GM12892 (cell line): ENCODE measurements around the gene KCTD17.

ENCODE experiments used
- DNase-seq: peaks from one replicate; pipeline ENCODE4 v3.0.0; 2011; ENCODE audit not compliant: insufficient read length
- FAIRE-seq: peaks from 2 replicates; lab custom pipeline; 2011; peaks lifted over from hg19 to GRCh38; lab: Jason Lieb, UNC
- POLR2A ChIP-seq: IDR thresholded peaks from 2 replicates; pipeline ENCODE4 v1.6.1; 2011; ENCODE audit warnings: low read depth, low read length, control low read depth
- POLR2AphosphoS5 ChIP-seq: IDR thresholded peaks from 2 replicates; pipeline ENCODE4 v1.6.1; 2011; ENCODE audit warnings: low read depth, low read length, control low read depth
- TAF1 ChIP-seq: IDR thresholded peaks from 2 replicates; pipeline ENCODE4 v1.6.1; 2011; ENCODE audit warnings: low read depth, mild to moderate bottlenecking, control low read depth, low read length, borderline replicate concordance

Gene KCTD17

DNA sequence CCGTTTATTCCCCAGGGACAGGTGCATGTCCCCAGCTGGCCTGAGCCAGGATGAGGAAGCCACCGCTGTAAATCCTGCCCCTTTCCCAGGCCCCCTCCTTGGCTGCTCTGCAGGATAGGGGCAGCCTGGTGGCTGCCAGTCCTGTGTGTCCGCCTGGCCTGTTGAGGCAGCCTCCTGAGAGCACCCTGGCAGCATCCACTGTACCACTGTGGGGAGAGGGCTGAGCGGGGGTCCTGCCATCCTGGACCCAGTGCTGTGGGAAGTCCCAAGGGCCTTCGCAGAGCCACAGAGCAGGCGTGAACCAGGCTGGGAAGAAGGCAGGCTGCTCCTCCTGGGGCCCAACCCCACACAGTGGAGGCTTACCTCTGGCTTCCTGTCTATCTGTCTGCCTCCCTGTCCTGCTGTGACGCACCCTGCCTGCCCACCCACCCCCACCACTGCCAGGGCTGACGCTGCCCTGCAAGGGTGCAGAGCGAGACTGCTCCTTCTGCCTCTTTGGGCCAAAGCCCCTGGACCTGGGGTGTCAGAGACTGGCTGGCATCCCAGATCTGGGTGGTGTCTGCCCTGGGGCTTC lies 8.4 kb downstream of the KCTD17 start:
- FAIRE-seq: no peak
- TF ChIP-seq POLR2A (no peak), POLR2AphosphoS5 (no peak), TAF1 (no peak)
- DNase-seq: no peak

DNA sequence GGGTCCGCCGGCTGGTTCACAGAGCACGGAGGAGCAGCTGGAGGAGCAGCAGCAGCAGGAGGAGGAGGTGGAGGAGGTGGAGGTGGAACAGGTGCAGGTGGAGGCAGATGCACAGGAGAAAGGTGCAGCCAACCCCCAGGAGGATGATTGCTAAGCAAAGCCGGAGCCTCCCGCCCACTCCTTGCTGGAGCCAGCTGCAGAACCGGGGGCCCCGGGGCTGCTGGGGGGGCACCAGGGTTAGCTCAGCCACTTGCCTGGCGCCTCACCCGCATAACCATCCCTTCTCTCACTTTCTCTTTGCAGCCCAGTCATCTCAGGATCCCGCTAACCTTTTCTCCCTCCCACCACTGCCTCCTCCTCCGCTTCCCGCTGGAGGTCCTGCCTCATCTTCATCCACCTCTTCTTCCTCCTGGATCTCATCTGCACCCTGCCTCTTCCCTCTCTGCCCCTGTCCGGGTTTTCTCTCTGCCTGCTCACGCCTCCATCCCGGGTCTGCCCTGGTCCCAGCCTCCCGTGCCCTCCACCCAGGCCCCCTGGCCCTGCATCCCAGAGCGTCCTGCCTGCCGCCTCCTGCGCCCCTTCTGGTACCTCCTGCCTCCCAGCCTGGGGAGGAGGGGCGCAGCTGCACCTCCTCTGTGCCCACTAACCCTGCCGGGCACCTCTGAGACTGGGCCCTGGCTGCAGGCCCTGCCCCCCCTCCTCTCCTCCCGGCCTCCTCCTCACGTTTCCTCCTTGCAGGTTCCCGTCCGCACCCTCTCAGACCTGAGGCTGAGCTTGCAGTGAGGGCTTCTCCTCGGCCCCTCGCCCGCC lies 9.5 kb downstream of the KCTD17 start:
- TF ChIP-seq POLR2A (no peak), TAF1 (no peak), POLR2AphosphoS5 (no peak)
- no peak for FAIRE-seq
- DNase-seq: peak; percentile 71

DNA sequence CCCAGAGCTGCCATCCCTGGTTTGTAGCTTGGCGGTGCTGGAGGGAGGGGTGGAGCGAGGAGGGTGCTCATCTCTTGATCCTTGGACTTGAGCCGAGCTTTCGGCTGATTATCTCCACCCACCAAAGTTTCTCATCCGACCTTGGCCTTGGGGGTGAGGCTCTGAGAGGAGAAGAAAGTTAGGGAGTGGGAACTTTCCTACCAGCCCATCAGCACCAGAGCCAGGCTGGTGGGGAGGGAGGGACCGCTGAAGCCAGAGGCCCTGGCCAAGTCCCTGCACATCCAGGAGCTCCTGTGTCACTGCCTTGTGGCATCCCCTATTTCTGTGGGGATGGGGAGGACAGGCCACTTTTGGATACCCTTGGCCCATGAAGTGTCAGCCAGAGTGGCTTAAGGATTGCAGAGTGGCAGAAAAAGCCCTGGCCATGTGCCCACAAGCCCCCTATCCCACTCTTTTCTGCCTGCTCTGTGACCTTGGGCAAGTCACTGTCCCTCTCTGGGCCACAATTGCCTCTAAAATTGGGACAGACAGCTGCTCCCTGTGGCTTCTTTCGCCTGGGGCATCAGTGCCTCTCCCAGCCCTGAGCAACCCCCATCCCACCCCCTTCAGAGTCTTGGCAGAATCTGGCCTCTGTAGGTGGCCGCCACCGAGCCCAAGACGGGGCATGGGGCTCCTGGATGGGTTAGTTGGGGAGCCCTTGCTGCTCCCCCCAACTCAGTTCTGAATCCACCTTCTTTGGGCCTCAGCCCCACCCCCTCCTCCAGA lies 10.3 kb downstream of the KCTD17 start:
- DNase-seq (no peak), FAIRE-seq (no peak)
- TF ChIP-seq POLR2AphosphoS5 (no peak), POLR2A (no peak), TAF1 (no peak)

DNA sequence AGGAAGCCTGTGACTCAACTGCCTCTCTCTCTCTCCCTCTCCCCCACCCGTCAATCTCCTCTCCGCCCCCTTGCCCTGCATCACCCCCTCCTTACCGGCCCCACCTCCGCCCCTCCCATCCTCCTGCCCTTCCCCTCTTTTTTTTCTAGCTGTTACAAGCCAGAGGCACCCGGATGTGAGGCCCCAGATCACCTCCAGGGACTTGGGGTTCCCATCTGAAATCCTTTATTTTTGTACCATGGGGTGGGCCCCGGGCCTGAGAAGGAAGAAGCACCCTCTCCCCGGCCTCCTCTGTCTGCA lies 10.8 kb downstream of the KCTD17 start:
- FAIRE-seq (no peak), DNase-seq (no peak)
- TF ChIP-seq POLR2A (no peak), POLR2AphosphoS5 (no peak), TAF1 (no peak)

DNA sequence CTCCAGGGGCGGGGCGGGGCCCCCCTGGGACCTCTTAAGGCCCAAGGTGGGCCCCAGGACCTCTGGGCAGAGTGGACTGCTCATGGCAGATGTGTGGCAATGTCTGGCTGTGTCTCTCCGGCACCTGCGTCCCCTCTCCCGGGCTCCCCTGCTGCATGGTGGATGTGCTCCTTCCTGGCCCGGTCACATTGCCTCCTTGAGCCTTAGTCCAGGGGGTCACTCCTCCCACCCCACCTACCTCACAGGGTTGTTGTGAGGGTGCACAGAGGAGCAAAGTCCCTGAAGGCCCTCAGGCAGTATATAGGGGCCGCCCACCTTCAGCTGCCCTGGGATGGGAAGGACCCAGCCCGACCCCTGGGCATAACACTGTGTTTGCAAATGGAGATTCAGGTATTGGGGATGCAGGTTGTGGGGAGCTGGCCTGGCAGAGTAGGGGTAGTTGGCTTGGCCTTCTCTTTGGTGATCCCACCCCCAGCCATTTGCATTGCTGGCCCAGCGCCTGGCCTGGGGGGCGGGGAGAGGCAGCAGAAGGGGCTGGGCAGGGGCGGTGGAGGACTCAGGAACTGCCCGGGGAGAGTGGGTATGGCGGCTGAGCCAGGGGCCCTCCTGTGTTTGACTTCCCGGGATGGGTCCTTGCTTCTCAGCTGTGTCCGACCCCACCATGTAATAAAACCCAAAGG lies 11.3 kb downstream of the KCTD17 start:
- DNase-seq (no peak), FAIRE-seq (no peak)
- no peak for TF ChIP-seq POLR2AphosphoS5
- TF ChIP-seq POLR2A: no peak
- TF ChIP-seq TAF1: no peak

DNA sequence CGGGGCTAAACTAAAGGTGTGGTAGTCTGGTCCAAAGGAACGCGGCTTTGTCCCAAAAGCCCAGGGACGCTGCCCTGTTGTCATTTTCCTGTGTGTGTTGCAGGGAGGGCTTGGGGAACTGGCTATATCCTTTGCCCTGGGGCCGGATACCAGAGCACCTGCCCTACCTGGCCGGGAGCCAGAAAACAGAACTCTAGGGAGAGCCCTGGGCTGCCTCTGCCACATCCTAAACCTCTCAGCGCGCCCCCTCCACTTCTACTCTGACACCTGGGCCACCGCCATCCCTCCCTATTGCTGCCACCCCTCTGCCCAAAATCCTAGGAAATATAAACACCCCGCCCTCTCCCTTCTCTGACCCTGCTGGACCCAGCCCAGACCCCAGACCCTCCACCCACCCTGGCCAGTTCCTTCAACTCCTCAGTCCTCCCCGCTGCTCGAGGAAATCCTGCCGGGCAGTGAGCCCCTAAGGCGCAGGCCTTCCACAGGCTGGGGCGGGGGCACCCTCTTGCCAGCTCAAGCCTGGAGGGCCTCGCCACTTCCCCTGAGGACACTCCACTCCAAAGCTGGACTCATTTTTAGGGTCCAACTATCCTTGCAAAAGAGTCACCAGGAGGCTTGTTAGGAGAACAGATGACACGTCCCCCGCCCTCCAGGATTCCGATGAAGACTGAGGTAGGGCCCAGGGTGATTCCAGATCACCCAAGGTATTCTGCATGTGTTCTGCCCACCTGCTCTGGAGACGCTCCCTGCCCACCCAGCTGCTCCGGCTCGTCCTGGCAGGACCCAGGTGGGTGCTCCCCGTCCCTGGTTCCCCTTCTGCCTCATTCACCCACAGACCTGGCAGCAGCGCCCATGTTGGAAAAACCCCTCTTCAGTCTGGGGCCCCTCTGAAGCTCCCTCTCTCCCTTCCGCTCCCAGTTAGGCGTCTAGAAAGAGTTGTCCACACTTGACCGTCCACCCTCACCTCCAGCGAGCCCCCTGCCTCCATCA lies 12.2 kb downstream of the KCTD17 start:
- FAIRE-seq: no peak
- DNase-seq: no peak
- TF ChIP-seq TAF1 (no peak), POLR2AphosphoS5 (no peak), POLR2A (no peak)

DNA sequence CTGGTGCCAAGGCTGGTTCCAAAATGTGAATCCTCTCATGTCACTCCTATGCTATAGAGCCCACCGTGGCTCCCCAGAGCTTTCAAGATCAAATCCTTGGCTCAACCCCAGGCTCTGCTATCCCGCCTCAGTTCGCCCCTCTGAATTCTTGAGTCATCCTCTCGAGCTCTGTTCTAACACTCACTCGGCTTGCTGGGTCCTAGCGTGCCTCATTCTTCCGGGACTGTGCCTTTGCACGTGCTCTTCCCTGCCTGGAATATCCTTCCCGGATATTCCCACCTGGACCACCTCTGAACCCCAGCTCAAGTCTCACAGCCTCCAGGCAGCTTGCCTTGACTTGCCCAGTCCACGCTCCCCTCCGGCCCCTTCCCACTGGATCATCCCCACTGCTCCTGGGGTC lies 13.0 kb downstream of the KCTD17 start:
- no peak for TF ChIP-seq POLR2A
- FAIRE-seq (no peak), DNase-seq (no peak)

DNA sequence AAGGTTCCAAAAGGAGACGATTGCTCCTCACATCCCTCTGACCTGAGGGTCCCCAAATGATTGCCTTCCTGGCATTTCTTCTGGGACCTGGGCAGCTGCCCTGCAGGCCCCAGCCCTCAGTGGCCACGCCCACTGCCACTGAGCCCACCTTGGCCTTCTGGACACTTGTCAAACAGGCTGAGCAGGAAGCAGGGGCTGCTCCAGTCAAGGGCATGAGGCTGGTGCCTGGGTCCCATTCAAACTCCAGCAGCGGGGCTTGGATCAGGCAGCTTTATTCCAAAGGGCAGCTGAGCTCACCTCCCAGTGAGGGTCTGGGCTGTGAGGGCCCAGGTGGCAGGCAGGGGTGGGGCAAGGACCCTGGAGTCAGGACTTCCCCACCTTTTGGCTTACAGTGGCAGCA lies 13.6 kb downstream of the KCTD17 start:
- TF ChIP-seq POLR2A (no peak), TAF1 (no peak), POLR2AphosphoS5 (no peak)
- FAIRE-seq: no peak
- DNase-seq: no peak

DNA sequence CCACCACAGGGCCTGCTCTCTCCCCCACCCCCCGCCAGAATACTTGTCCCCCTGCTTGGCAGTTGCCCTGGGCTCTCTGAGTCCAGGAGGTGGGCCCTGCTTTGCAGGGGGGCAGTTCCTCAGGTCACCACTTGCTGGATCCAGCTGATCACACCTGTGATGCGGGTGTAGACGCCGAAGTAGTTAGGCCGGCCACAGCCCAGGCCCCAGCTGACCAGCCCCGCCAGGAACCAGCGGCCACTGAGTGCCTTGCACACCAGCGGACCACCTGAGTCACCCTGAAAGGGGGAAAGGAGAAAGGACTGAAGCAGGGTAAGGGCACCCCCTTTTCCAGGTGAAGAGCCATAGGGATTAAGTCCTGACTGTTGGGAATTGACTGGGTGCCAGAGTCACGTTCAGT lies 14.4 kb downstream of the KCTD17 start:
- TF ChIP-seq POLR2AphosphoS5: no peak
- no peak for TF ChIP-seq TAF1
- no peak for TF ChIP-seq POLR2A
- DNase-seq (no peak), FAIRE-seq (no peak)

DNA sequence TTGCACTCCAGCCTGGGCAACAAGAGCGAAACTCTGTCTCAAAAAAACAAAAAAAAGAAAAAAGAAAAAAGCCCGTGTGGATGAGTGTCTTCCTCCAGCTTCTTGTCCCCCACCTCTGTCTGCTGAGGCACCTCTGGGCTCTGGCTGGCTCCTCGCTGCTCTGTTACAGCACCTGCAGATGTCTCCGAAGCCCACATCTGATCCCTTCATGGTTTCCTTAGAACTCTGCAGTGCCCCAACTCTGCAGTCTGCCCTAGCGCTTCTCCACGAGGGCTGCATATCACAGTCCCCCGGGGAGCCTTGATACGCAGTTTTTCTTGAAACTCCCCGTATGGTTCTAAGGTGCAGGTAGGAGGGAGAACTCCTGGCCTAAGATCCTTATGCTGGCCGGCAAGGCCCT lies 15.9 kb downstream of the KCTD17 start:
- TF ChIP-seq POLR2A (no peak), TAF1 (no peak), POLR2AphosphoS5 (no peak)
- no peak for FAIRE-seq
- no peak for DNase-seq

DNA sequence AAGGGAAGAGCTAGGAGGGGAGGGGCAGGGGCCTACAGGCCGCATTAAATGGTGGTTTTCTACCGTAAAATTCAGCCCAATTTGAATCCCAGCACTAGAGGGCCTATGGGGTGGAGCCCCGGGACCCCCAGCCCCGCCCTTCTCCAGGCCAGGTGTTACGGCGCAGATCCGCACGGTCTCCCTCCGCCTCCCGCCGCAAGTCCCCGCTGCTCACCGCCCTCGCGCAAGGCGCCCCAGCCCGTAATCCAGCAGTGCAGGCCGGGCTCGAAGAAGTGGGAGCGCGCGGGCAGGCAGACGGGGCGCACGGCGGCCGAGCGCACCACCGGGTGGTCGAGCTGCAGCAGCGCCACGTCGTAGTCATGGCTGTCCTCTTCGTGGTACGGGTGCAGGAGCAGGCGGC lies 17.3 kb downstream of the KCTD17 start:
- DNase-seq: no peak
- no peak for FAIRE-seq
- TF ChIP-seq POLR2AphosphoS5 (no peak), POLR2A (no peak), TAF1 (no peak)

DNA sequence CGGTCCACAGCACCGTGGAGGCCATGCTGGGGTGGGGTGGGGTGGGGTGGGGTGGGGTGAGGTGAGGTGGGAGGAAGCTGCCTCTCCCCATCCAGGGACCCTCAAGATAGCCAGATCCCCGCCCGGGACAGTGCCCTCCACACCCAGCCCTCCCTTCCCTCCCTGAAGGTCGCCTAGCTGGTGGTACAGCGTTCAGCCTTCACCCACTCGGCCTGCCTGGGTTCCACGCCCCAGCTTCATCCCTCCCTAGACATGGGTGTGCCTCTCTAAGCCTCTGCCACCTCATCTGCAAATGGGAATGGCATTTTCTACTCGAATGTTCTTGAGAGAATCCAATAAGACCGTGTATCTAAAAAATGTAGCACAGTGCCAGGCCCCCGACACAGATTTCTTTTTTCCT lies 17.8 kb downstream of the KCTD17 start:
- TF ChIP-seq POLR2AphosphoS5: no peak
- TF ChIP-seq POLR2A: no peak
- no peak for TF ChIP-seq TAF1
- no peak for DNase-seq
- FAIRE-seq: no peak
